HCT116 (cell line): ENCODE measurements around the gene FOSB. TPM values are rescaled to one million over a fixed set of nuclear protein-coding genes. Genes with fewer than 3 reads are reported as not detected.

ENCODE experiments used
- ATAC-seq: fragments of 200-7000 bp; cut with Tn5 transposase; 2 replicates; pipeline ENCODE4 v1.9.1; 2020; ENCODE audit warnings: mild to moderate bottlenecking, moderate library complexity
- BruUV-seq: library from RNA; stranded (reverse); fragments of 400-500 nt; replicated peaks from 2 replicates; lab custom pipeline; 2021; lab: Mats Ljungman, UMichigan
- CTCF ChIA-PET: fragments of 300-600 bp; sonication (Branson Sonifier 250); formaldehyde crosslinking; loops from one replicate; lab custom pipeline; 2021; ENCODE audit warnings: antibody characterized with exemption; lab: Charles Lee
- POLR2A ChIA-PET: fragments of 300-600, 350-600 bp; sonication (Branson Sonifier 250); formaldehyde crosslinking; loops from one replicate; lab custom pipeline; 2021; ENCODE audit warnings: antibody characterized with exemption; lab: Charles Lee
- RAD21 ChIA-PET, 2 experiments: fragments of 300-600 bp; sonication (Branson Sonifier 250); formaldehyde crosslinking; loops; one replicate each; lab custom pipeline; 2023; ENCODE audit warnings: low total read pairs in 2 of 2; ENCODE audit not compliant: uncharacterized antibody in 2 of 2, unreplicated experiment in 2 of 2, low non-redundant PET in 1 of 2; lab: Charles Lee
- DNase-seq: peaks from one replicate; pipeline ENCODE4 v3.0.0-alpha.2; 2010; ENCODE audit warnings: low read depth, low spot score
- H2AFZ ChIP-seq: fragments of 200-600 bp; shearing (Covaris generic), sonication (generic); 2 replicates; pipeline ENCODE4 v1.6.1; 2017; ENCODE audit warnings: low read depth, mixed run types, mixed read lengths, antibody characterized with exemption, low read length; ENCODE audit not compliant: poor library complexity, severe bottlenecking
- H3K27ac ChIP-seq: 2 replicates; pipeline ENCODE4 v1.5.1; 2012; ENCODE audit warnings: low read depth, low read length
- H3K27me3 ChIP-seq: fragments of 200-600 bp; sonication (generic); 2 replicates; pipeline ENCODE4 v1.6.1; 2016; ENCODE audit warnings: mixed run types, low read length, mixed read lengths; ENCODE audit not compliant: insufficient read depth
- H3K36me3 ChIP-seq, 2 experiments: fragments of 200-500 bp in 1 of 2; fragments of 200-600 bp in 1 of 2; sonication (Bioruptor generic) in 1 of 2; sonication (generic) in 1 of 2; 2 replicates each; pipeline versions ENCODE4 v1.5.1 to v1.6.1; 2014 to 2016; ENCODE audit warnings: low read length in 2 of 2, inconsistent platforms in 1 of 2, mixed read lengths in 1 of 2, mixed run types in 1 of 2; ENCODE audit not compliant: insufficient read depth in 2 of 2, control insufficient read depth in 1 of 2
- H3K4me1 ChIP-seq, 2 experiments: fragments of 200-600 bp in 1 of 2; sonication (generic) in 1 of 2; 2 replicates each; pipeline versions ENCODE4 v1.5.1 to v1.6.1; 2012 to 2017; ENCODE audit warnings: low read length in 2 of 2, inconsistent platforms in 1 of 2, mild to moderate bottlenecking in 1 of 2, mixed read lengths in 1 of 2, mixed run types in 1 of 2, moderate library complexity in 1 of 2; ENCODE audit not compliant: insufficient read depth in 2 of 2, control insufficient read depth in 1 of 2
- H3K4me2 ChIP-seq: fragments of 200-600 bp; sonication (generic); 2 replicates; pipeline ENCODE4 v1.6.1; 2017; ENCODE audit warnings: mixed run types, low read length, mixed read lengths
- H3K4me3 ChIP-seq, 2 experiments: fragments of 200-600 bp in 1 of 2; sonication (generic) in 1 of 2; replicated peaks in 1 of 2; 2 replicates each; pipeline ENCODE4 v1.5.1; 2011 to 2016; ENCODE audit warnings: low read length in 2 of 2, control low read depth in 1 of 2, low read depth in 1 of 2, mild to moderate bottlenecking in 1 of 2, mixed read lengths in 1 of 2, mixed run types in 1 of 2
- H3K79me2 ChIP-seq: fragments of 200-600 bp; sonication (generic); 2 replicates; pipeline ENCODE4 v1.6.1; 2017; ENCODE audit warnings: mild to moderate bottlenecking, mixed run types, low read length, moderate library complexity, mixed read lengths; ENCODE audit not compliant: insufficient read depth
- H3K9ac ChIP-seq: fragments of 200-600 bp; sonication (generic); 2 replicates; pipeline ENCODE4 v1.6.1; 2016; ENCODE audit warnings: low read length, mixed read lengths
- H3K9me2 ChIP-seq: fragments of 200-600 bp; sonication (generic), shearing (Covaris generic); 2 replicates; pipeline ENCODE4 v1.6.1; 2017; ENCODE audit warnings: mixed run types, mild to moderate bottlenecking, moderate library complexity; ENCODE audit not compliant: insufficient read depth
- H3K9me3 ChIP-seq, 2 experiments: fragments of 200-500 bp in 1 of 2; fragments of 200-600 bp in 1 of 2; sonication (Bioruptor generic) in 1 of 2; sonication (generic) in 1 of 2; 2 replicates each; pipeline ENCODE4 v1.6.1; 2014 to 2017; ENCODE audit warnings: low read length in 2 of 2, mixed read lengths in 2 of 2, inconsistent platforms in 1 of 2, low read depth in 1 of 2, mild to moderate bottlenecking in 1 of 2, mixed run types in 1 of 2, moderate library complexity in 1 of 2; ENCODE audit not compliant: control insufficient read depth in 1 of 2, insufficient read depth in 1 of 2
- H4K20me1 ChIP-seq: fragments of 200-600 bp; sonication (generic), shearing (Covaris generic); 2 replicates; pipeline ENCODE4 v1.6.1; 2017; ENCODE audit warnings: mixed run types, mild to moderate bottlenecking, moderate library complexity; ENCODE audit not compliant: insufficient read depth
- CEBPB ChIP-seq: IDR thresholded peaks from 2 replicates; pipeline ENCODE4 v1.6.1; 2012; ENCODE audit warnings: low read depth
- CTCF ChIP-seq, 3 experiments: fragments of 200-600 bp in 1 of 3; sonication (generic) in 1 of 3; IDR thresholded peaks in 2 of 3; conservative IDR thresholded peaks in 1 of 3; 2 replicates each; pipeline ENCODE4 v1.5.1; 2012 to 2017; ENCODE audit warnings: low read depth in 2 of 3, low read length in 2 of 3, antibody characterized with exemption in 1 of 3, borderline replicate concordance in 1 of 3, control low read depth in 1 of 3, mild to moderate bottlenecking in 1 of 3, mixed read lengths in 1 of 3, mixed run types in 1 of 3, moderate library complexity in 1 of 3; ENCODE audit not compliant: insufficient read depth in 1 of 3
- EGR1 ChIP-seq: IDR thresholded peaks from 2 replicates; pipeline ENCODE4 v1.6.1; 2012; ENCODE audit warnings: low read depth
- POLR2A ChIP-seq: IDR thresholded peaks from 2 replicates; pipeline ENCODE4 v1.7.0; 2011; ENCODE audit warnings: borderline replicate concordance; ENCODE audit not compliant: insufficient read depth, insufficient read length; ENCODE audit errors: extremely low read depth
- POLR2AphosphoS5 ChIP-seq: IDR thresholded peaks from 2 replicates; pipeline ENCODE4 v1.6.1; 2011; ENCODE audit warnings: mild to moderate bottlenecking, low read depth, low read length, moderate library complexity
- RAD21 ChIP-seq: IDR thresholded peaks from 2 replicates; pipeline ENCODE4 v1.6.1; 2012; ENCODE audit warnings: low read depth, mild to moderate bottlenecking
- REST ChIP-seq: IDR thresholded peaks from 2 replicates; pipeline ENCODE4 v1.6.1; 2012; ENCODE audit warnings: low read depth
- SIN3A ChIP-seq: IDR thresholded peaks from 2 replicates; pipeline ENCODE4 v1.6.1; 2012; ENCODE audit warnings: low read depth
- TCF7L2 ChIP-seq: IDR thresholded peaks from 2 replicates; pipeline ENCODE4 v1.7.0; 2011; ENCODE audit warnings: borderline replicate concordance, inconsistent platforms; ENCODE audit not compliant: insufficient read depth, insufficient read length; ENCODE audit errors: extremely low read depth
- YY1 ChIP-seq: IDR thresholded peaks from 2 replicates; pipeline ENCODE4 v1.6.1; 2011; ENCODE audit warnings: low read length, low read depth, moderate library complexity, mild to moderate bottlenecking; ENCODE audit not compliant: insufficient replicate concordance; ENCODE audit errors: extremely low read depth
- ZFX ChIP-seq: fragments of 450-650 bp; IDR thresholded peaks from 2 replicates; pipeline ENCODE4 v1.6.1; 2017
- intact Hi-C: fragments of 100-400 bp; cut with micrococcal nuclease; formaldehyde crosslinking; loops from 2 replicates; pipeline ENCODE4 v1.10.0; 2022
- total RNA-seq: library from RNA; stranded (reverse); gene quantifications from one replicate; pipeline ENCODE4 v1.2.1, GENCODE V29; 2021; ENCODE audit not compliant: unreplicated experiment

The FOSB gene
- total RNA-seq, 1 experiment from 2014 or later = 12.6 TPM

DNA sequence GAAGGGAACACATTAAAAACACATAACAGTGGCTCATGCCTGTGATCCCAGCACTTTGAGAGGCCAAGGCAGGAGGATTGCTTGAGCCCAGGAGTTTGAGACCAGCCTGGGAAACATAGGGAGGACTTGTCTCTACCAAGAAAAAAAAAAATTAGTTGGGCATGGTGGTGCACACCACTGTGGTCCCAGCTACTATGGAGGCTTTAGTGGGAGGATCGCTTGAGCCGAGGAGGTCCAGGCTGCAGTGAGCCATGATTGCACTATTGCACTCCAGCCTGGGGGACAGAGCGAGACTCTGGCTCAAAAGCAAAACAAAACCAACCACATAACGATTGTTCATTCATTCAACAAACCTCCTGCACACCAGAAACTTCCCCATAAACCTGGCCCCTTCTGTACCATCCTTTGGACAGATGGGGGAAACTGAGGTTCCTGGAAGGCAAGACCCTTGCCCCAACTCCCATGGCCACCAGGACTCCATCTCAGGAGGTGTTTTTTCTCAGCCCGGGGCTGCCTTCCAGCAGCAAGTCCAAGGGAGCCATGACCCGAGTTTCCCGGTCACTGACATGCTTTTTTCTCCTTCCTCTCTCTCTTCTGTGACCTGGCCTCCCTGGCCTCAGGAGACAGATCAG, 4.3 kb downstream of the FOSB start:
- Histone ChIP-seq H3K4me1 (peaks cover 4 to 27% of the 10 kb centered on the region in 2 experiments), H3K9ac (no peak overlapping the region), H3K4me3 (no peak overlapping the region), H3K27me3 (no peaks in the 10 kb centered on the region), H3K36me3 (no peaks in the 10 kb centered on the region; a peak in 1 of 4 replicates), H3K9me2 (no peaks in the 10 kb centered on the region), H2AFZ (no peak overlapping the region), H3K27ac (no peak overlapping the region), H3K4me2 (no peak overlapping the region), H3K9me3 (no peaks in the 10 kb centered on the region), H4K20me1 (no peaks in the 10 kb centered on the region; the same call in 1 of the 2 replicates), H3K79me2 (peaks cover 23% of the 10 kb centered on the region; the same call in 1 of the 2 replicates)
- intact Hi-C loops = no loop called here
- no peak for TF ChIP-seq ZFX
- no peak for TF ChIP-seq YY1
- no peak for TF ChIP-seq SIN3A
- TF ChIP-seq REST = no peak
- TF ChIP-seq TCF7L2 = no peak
- TF ChIP-seq CTCF (IDR thresholded peaks at IDR 0.05 in 2 of 3, conservative IDR thresholded peaks at IDR 0.05 in 1 of 3; ENCODE audit: borderline replicate concordance in 1 of 3, insufficient read depth in 1 of 3, low read depth in 2 of 3, low read length in 2 of 3) = no peak
- no peak for TF ChIP-seq CEBPB
- TF ChIP-seq POLR2AphosphoS5 = no peak
- no peak for TF ChIP-seq POLR2A
- no peak for TF ChIP-seq RAD21
- no peak for TF ChIP-seq EGR1
- no peak for DNase-seq
- ChIA-PET RAD21 (no interaction called here), CTCF (interaction anchor here (0.7 kb wide), 1 partner anchor 13 kb away, joined by 3 read pairs; no protein-coding TSS in a partner anchor), POLR2A (no interaction called here)
- no peak for ATAC-seq
- BruUV-seq = no TSS peak
